Liver (tissue), 9 donors: Measurements from ENCODE around the gene DNAH6. TPM values are rescaled to one million over a fixed set of nuclear protein-coding genes. Genes with fewer than 3 reads are reported as not detected.

Experiments used
- DNase-seq: peaks from one replicate; pipeline ENCODE4 v3.0.0-alpha.2; 2017; ENCODE audit warnings: low spot score
- H3K27ac ChIP-seq, 2 donors: one replicate each; pipeline ENCODE4 v1.7.0; 2013; ENCODE audit warnings: inconsistent platforms in 2 of 2, low read length in 2 of 2, control low read depth in 1 of 2, low read depth in 1 of 2, mild to moderate bottlenecking in 1 of 2
- H3K27me3 ChIP-seq, 4 donors: one replicate each; pipeline versions ENCODE4 v1.6.1 to v1.7.0; 2013; ENCODE audit warnings: low read length in 3 of 4, inconsistent platforms in 1 of 4, mild to moderate bottlenecking in 1 of 4, moderate library complexity in 1 of 4; ENCODE audit not compliant: control insufficient read depth in 4 of 4, insufficient read depth in 4 of 4
- H3K36me3 ChIP-seq, 4 donors: one replicate each; pipeline versions ENCODE4 v1.6.1 to v1.7.0; 2013; ENCODE audit warnings: low read length in 3 of 4, mild to moderate bottlenecking in 3 of 4, low read depth in 1 of 4, moderate library complexity in 1 of 4; ENCODE audit not compliant: control insufficient read depth in 4 of 4, insufficient read depth in 3 of 4
- H3K4me1 ChIP-seq, 4 donors: one replicate each; pipeline versions ENCODE4 v1.6.1 to v1.7.0; 2013; ENCODE audit warnings: low read length in 3 of 4, mild to moderate bottlenecking in 3 of 4, moderate library complexity in 1 of 4; ENCODE audit not compliant: control insufficient read depth in 4 of 4, insufficient read depth in 4 of 4
- H3K4me3 ChIP-seq, 3 donors: one replicate each; pipeline versions ENCODE4 v1.6.1 to v1.7.0; 2013; ENCODE audit warnings: low read length in 3 of 3, control low read depth in 1 of 3, low read depth in 1 of 3, mild to moderate bottlenecking in 1 of 3
- H3K9ac ChIP-seq, 2 donors: one replicate each; pipeline ENCODE4 v1.7.0; 2013; ENCODE audit warnings: low read length in 2 of 2, mild to moderate bottlenecking in 2 of 2, moderate library complexity in 2 of 2, control low read depth in 1 of 2, low read depth in 1 of 2
- H3K9me3 ChIP-seq, 4 donors: one replicate each; pipeline versions ENCODE4 v1.6.1 to v1.7.0; 2013; ENCODE audit warnings: low read length in 3 of 4; ENCODE audit not compliant: control insufficient read depth in 4 of 4
- CTCF ChIP-seq: fragments of 150-350 bp; IDR thresholded peaks from 2 replicates; pipeline ENCODE4 v1.5.1; 2017; ENCODE audit warnings: improper control_type of control experiment, low read depth, low read length; ENCODE audit not compliant: missing input control
- EGR1 ChIP-seq, 2 donors: IDR thresholded peaks; 2 replicates each; pipeline ENCODE4 v1.6.1; 2016 to 2018; ENCODE audit warnings: antibody characterized with exemption in 2 of 2, low read depth in 2 of 2
- FOXA1 ChIP-seq: IDR thresholded peaks from 2 replicates; pipeline ENCODE4 v1.6.1; 2016; ENCODE audit warnings: antibody characterized with exemption
- FOXA2 ChIP-seq: IDR thresholded peaks from 2 replicates; pipeline ENCODE4 v1.6.1; 2016; ENCODE audit warnings: antibody characterized with exemption
- GABPA ChIP-seq, 2 donors: IDR thresholded peaks in 1 of 2; conservative IDR thresholded peaks in 1 of 2; 2 replicates each; pipeline ENCODE4 v1.6.1; 2016; ENCODE audit warnings: antibody characterized with exemption in 2 of 2, mild to moderate bottlenecking in 1 of 2, moderate library complexity in 1 of 2
- HNF4G ChIP-seq: IDR thresholded peaks from 2 replicates; pipeline ENCODE4 v1.6.1; 2016; ENCODE audit warnings: antibody characterized with exemption
- JUND ChIP-seq, 2 donors: IDR thresholded peaks; 2 replicates each; pipeline ENCODE4 v1.6.1; 2016; ENCODE audit warnings: antibody characterized with exemption in 2 of 2
- NR2F2 ChIP-seq: IDR thresholded peaks from 2 replicates; pipeline ENCODE4 v1.6.1; 2016; ENCODE audit warnings: antibody characterized with exemption
- RAD21 ChIP-seq, 2 donors: IDR thresholded peaks; 2 replicates each; pipeline ENCODE4 v1.6.1; 2016; ENCODE audit warnings: antibody characterized with exemption in 2 of 2, mild to moderate bottlenecking in 2 of 2
- REST ChIP-seq: IDR thresholded peaks from 2 replicates; pipeline ENCODE4 v1.6.1; 2016; ENCODE audit warnings: antibody characterized with exemption, mild to moderate bottlenecking
- RXRA ChIP-seq, 2 donors: IDR thresholded peaks; 2 replicates each; pipeline ENCODE4 v1.6.1; 2017 to 2018; ENCODE audit warnings: antibody characterized with exemption in 2 of 2, mild to moderate bottlenecking in 1 of 2
- YY1 ChIP-seq: IDR thresholded peaks from 2 replicates; pipeline ENCODE4 v1.6.1; 2016; ENCODE audit warnings: antibody characterized with exemption, mild to moderate bottlenecking
- ZBTB33 ChIP-seq: IDR thresholded peaks from 2 replicates; pipeline ENCODE4 v1.6.1; 2016; ENCODE audit warnings: antibody characterized with exemption
- WGBS: extraction: QIAGEN DNeasy Blood & Tissue Kit; methylation state at CpG from one replicate; pipeline ENCODE4 v1.1.7; 2013; 5-methylcytosine and 5-hydroxymethylcytosine counted together
- polyA plus RNA-seq, 2 donors: library from polyadenylated mRNA; stranded (reverse) in 1 of 2; unstranded in 1 of 2; fragments of 200-250 nt in 1 of 2; fragments of >200 nt in 1 of 2; fragmentation: Nextera tagmentation in 1 of 2; extraction: Ambion mirVana in 1 of 2; gene quantifications; one replicate each; pipeline versions ENCODE4 v1.2.1 to v1.2.3, GENCODE V29; 2013 to 2015
- total RNA-seq, 2 donors: library from RNA; depleted of rRNA; stranded (reverse); fragments of >200 nt; gene quantifications; one replicate each; pipeline ENCODE4 v1.2.3, GENCODE V29; 2014
- TF ChIP-seq, protein P1 (sequence below): IDR thresholded peaks from 2 replicates; pipeline ENCODE4 v1.6.1; 2016; ENCODE audit warnings: antibody characterized with exemption
- TF ChIP-seq, protein P2 (sequence below): IDR thresholded peaks from 2 replicates; pipeline ENCODE4 v1.6.1; 2016; ENCODE audit warnings: antibody characterized with exemption
- donor health status: healthy.
- donor health status: healthy.
- donor health status: healthy.
- donor health status: healthy.
- donor health status: healthy.

Gene DNAH6
- total and polyA plus RNA-seq, 4 donors = 0.32 to 1.6 (median 0.59) TPM

GRCh38 chr2:84619794-84620371, 103.6 kb downstream of the DNAH6 start:
- H3K4me3 ChIP-seq = no peak overlapping the region
- peaks cover 0 to 2% (median 0%) of the 10 kb centered on the region in 4 donors for H3K9me3 ChIP-seq
- H3K36me3 ChIP-seq = no peaks in the 10 kb centered on the region
- H3K4me1 ChIP-seq = peaks cover 0 to 6% (median 2%) of the 10 kb centered on the region in 4 donors
- no peak overlapping the region for H3K27ac ChIP-seq
- H3K27me3 ChIP-seq = no peaks in the 10 kb centered on the region
- no peak for DNase-seq
- 87% methylated on average over 4 of the region's 4 CpGs for WGBS
- no peak overlapping the region for H3K9ac ChIP-seq
- TF ChIP-seq JUND (IDR thresholded peaks at IDR 0.05) (no peak), GABPA (IDR thresholded peaks at IDR 0.05 in 1 of 2, conservative IDR thresholded peaks at IDR 0.05 in 1 of 2) (no peak), RAD21 (IDR thresholded peaks at IDR 0.05) (no peak), YY1 (no peak)

- TF ChIP-seq CTCF (no peak), FOXA2 (no peak), NR2F2 (no peak), FOXA1 (no peak), HNF4G (no peak)
- TF ChIP-seq, protein P1, sequence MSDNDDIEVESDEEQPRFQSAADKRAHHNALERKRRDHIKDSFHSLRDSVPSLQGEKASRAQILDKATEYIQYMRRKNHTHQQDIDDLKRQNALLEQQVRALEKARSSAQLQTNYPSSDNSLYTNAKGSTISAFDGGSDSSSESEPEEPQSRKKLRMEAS = no peak
- WGBS = 89% methylated on average over 2 of the region's 2 CpGs
- H3K36me3 ChIP-seq = no peaks in the 10 kb centered on the region
Measured at GRCh38 chr2:84628486-84628885, 112.2 kb downstream of the DNAH6 start.

DNA sequence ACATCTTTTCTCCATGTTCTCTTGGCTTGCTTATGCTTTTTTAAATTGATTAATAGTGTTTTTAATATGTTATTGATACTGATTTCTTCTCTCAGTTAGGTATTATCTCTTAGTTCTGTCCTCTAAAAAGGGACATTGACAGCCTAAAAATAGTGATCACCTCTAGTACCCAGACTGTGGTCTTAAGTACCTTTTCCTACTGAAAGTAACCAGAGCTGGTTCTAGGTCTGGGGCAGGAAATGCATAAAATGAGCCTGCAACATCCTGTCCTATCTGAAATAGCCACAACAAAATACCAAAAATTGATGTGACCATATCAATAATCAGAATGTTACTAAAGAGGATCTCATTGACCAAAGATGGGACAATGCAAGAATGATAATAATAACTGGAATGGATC, 113.3 kb downstream of the DNAH6 start:
- no peaks in the 10 kb centered on the region for H3K36me3 ChIP-seq
- no peaks in the 10 kb centered on the region for H3K9me3 ChIP-seq
- TF ChIP-seq NR2F2 = no peak
- no peak for TF ChIP-seq HNF4G
- TF ChIP-seq REST = no peak
- no peak for TF ChIP-seq CTCF
- no peak for TF ChIP-seq FOXA1
- TF ChIP-seq EGR1 (IDR thresholded peaks at IDR 0.05; ENCODE audit: low read depth in 2 of 2) = no peak
- no peak for TF ChIP-seq JUND (IDR thresholded peaks at IDR 0.05)
- TF ChIP-seq, protein P1 = no peak
- TF ChIP-seq ZBTB33 = no peak
- TF ChIP-seq YY1 = no peak
- TF ChIP-seq, protein P2, sequence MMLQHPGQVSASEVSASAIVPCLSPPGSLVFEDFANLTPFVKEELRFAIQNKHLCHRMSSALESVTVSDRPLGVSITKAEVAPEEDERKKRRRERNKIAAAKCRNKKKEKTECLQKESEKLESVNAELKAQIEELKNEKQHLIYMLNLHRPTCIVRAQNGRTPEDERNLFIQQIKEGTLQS = no peak
- no peak for TF ChIP-seq GABPA (IDR thresholded peaks at IDR 0.05 in 1 of 2, conservative IDR thresholded peaks at IDR 0.05 in 1 of 2)
- no peak for TF ChIP-seq FOXA2
- TF ChIP-seq RAD21 (IDR thresholded peaks at IDR 0.05) = no peak
- no peak for TF ChIP-seq RXRA (IDR thresholded peaks at IDR 0.05)
- no peak overlapping the region for H3K27ac ChIP-seq
- H3K4me3 ChIP-seq = no peak overlapping the region
- no peaks in the 10 kb centered on the region for H3K27me3 ChIP-seq
- peaks cover 2 to 16% (median 11%) of the 10 kb centered on the region in 4 donors for H3K4me1 ChIP-seq
- DNase-seq = no peak
- no peak overlapping the region for H3K9ac ChIP-seq

More at GRCh38 chr2:84628486-84628885, 112.2 kb downstream of the DNAH6 start:
- Histone ChIP-seq H3K27ac (no peak overlapping the region), H3K4me1 (peaks cover 2 to 19% (median 12%) of the 10 kb centered on the region in 4 donors), H3K9ac (no peak overlapping the region), H3K27me3 (no peaks in the 10 kb centered on the region), H3K9me3 (no peaks in the 10 kb centered on the region), H3K4me3 (no peak overlapping the region)
- DNase-seq = no peak
